ENCODE data around the gene RANBP3. TPM values are rescaled to one million over a fixed set of nuclear protein-coding genes. Genes with fewer than 3 reads are reported as not detected.
"Not testable (repeated sequence)": the region's sequence is repeated elsewhere in the genome, so short reads cannot be mapped to it uniquely, and the experiment has no call there.

The RANBP3 gene
- total RNA-seq, 1 experiment from 2014 or later = 74.8 TPM

DNA sequence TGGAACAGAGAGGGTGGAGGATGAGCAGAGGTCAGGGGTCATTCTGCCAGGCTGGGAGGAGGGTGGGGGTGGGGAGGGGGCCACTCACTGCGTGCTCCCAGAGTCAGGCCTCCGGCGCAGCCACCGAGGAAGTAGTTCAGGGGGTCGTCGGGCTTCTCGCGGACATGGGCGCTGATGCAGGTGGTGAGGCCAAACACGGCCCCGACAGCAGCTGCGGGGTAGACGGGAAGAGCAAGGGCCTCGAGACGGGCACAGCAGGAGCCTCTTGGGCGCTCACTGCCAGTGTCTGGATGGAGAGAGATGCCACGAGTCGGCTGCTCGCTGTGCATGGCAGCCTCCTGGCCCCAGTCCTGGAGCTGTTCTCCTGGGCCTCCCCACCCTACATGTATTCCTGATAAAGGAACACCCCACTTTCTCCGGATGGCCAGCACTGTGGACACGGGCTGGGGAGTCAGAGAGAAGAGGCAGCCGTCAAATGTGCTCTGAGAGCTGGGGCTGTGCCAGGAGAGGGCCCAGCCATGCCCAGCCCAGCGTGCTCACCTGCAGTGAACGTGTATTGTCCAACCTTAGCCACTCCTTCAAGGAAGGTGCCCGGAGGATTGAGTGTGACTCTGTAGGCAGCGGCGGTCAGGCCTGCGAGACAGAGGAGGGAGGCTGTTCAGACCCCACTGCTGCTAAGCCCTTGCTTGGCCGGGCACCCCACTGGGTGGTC lies 81.4 kb downstream of the RANBP3 start:
- Histone ChIP-seq H3K27me3 (no peaks in the 10 kb centered on the region), H3K27ac (no peak overlapping the region), H3K9me3 (replicated peaks) (no peaks in the 10 kb centered on the region), H3K4me3 (no peak overlapping the region), H3K36me3 (peaks cover 11% of the 10 kb centered on the region), H3K4me1 (peaks cover 33% of the 10 kb centered on the region)
- DNase-seq = no peak

DNA sequence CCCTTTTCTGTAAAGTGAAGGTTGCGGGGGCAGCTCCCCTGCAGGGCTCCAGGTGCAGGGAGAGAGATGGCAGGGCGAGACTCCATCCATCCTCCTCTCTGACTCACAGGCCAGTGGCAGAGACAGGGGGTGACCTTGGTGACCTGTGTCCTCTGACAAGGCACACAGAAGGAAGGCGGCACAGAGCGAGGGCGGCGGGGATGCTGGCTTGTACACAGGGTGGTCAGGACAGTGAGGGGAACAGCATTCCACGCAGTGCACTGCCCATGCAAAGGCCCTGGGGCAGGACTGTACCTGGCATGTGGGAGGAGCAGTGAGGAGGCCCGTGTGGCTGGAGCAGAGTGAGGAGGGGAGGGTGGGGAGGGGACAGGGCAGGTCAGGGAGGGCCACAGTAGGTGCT lies 82.0 kb downstream of the RANBP3 start:
- DNase-seq = no peak
- no peaks in the 10 kb centered on the region for H3K9me3 ChIP-seq (replicated peaks)
- no peak overlapping the region for H3K4me3 ChIP-seq
- H3K27ac ChIP-seq = no peak overlapping the region
- peaks cover 37% of the 10 kb centered on the region for H3K4me1 ChIP-seq
- H3K36me3 ChIP-seq = peaks cover 11% of the 10 kb centered on the region
- H3K27me3 ChIP-seq = no peaks in the 10 kb centered on the region

DNA sequence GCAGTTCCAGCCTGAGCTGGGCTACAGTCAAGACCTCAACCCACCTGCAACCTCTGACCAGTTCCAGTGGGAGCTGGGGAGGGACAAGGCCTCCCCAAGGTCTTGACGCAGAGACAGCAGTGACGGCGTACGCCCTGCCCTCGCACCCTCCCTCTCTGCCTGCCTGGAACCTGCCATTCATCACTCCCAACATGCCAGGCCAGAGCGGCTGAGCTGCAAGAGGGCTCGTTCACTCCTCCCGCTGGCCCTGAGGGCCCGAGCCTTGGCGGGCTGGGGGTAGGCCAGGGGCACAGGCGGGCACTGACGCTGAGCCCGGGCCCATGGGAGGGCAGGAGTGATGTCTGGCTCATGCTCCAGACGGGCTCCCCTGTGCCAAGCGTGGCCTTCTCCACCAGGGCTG lies 82.5 kb downstream of the RANBP3 start:
- Histone ChIP-seq H3K36me3 (peaks cover 11% of the 10 kb centered on the region), H3K27ac (no peak overlapping the region), H3K9me3 (replicated peaks) (no peaks in the 10 kb centered on the region), H3K4me3 (no peak overlapping the region), H3K4me1 (peaks cover 40% of the 10 kb centered on the region), H3K27me3 (no peaks in the 10 kb centered on the region)
- no peak for DNase-seq

DNA sequence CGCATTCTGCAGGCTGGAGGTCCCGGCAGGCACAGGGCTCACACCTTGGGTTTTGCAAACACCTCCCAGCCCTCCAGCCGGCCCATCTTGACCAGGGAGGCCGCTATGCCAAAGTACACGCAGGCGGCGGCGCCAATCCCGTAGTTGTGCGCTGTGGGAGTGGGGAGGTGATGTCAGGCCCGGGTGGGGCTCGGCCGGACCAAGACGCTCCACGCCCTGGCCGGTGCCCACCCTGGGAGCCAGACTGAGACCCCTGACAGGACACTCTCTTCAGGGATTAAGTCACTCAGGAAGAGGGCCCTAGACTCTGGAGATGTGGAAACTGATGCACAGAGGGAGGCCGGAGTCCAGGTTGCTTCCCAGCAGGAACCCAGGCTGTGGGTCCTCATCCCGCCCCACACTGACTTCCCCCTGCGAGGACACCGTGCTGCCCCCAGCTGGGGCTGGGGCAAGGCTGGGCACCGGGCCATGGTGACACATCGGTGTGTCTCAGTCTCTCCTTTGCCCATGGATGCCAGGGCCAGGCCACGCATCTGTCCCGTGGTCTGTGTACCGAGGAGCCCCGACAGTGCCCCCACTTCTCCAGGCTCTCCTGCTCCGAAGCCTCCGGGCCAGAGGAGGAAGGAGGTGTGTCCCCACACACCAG lies 83.1 kb downstream of the RANBP3 start:
- Histone ChIP-seq H3K4me3 (no peak overlapping the region), H3K36me3 (peaks cover 11% of the 10 kb centered on the region), H3K27me3 (no peaks in the 10 kb centered on the region), H3K27ac (no peak overlapping the region; the same call in 1 of the 2 replicates), H3K4me1 (peaks cover 40% of the 10 kb centered on the region), H3K9me3 (replicated peaks) (no peaks in the 10 kb centered on the region)
- no peak for DNase-seq

DNA sequence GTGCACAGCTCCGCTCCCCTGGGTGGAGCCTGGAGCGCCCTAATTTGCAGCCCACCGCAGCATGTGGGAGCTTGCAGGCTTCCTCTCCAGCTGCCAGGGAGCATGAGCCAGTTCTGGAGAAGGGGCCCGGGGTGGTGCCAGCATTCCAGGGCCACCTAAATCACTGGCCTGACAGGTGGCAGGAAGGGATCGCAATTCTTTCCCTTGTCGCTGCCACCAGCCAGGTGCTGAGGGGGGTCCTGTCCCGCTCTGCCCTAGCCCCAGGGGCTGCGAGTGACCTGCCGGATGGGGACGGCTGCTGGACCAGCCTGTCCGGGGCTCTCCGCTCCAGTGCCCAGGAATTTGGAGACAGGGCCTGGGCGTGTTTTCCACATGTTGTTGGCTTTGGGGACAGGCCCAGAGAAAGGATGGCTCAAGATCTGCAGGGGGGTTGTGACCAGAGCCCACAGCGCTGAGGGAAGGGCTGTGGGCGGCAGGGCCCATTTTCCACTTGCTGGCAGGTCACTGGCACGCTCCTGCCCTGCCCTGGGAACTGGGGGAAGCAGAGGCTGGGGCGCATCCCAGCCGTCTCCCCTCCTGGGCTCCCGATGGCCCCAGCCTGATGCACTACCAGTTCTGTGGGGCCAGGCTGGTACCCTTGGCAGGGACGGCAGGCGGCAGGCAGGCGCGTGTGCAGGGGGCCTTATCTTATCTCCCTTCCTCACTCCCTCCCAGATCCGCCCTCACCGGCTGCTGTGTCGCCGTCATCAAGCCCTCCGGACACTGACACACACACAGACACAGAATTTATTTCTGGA lies 83.8 kb downstream of the RANBP3 start:
- Histone ChIP-seq H3K9me3 (replicated peaks) (no peaks in the 10 kb centered on the region), H3K4me3 (no peak overlapping the region), H3K4me1 (peaks cover 44% of the 10 kb centered on the region), H3K36me3 (peaks cover 11% of the 10 kb centered on the region), H3K27ac (peak overlapping the region; percentile 31; the same call in 1 of the 2 replicates), H3K27me3 (no peaks in the 10 kb centered on the region)
- DNase-seq = peak; percentile 66 to 70

DNA sequence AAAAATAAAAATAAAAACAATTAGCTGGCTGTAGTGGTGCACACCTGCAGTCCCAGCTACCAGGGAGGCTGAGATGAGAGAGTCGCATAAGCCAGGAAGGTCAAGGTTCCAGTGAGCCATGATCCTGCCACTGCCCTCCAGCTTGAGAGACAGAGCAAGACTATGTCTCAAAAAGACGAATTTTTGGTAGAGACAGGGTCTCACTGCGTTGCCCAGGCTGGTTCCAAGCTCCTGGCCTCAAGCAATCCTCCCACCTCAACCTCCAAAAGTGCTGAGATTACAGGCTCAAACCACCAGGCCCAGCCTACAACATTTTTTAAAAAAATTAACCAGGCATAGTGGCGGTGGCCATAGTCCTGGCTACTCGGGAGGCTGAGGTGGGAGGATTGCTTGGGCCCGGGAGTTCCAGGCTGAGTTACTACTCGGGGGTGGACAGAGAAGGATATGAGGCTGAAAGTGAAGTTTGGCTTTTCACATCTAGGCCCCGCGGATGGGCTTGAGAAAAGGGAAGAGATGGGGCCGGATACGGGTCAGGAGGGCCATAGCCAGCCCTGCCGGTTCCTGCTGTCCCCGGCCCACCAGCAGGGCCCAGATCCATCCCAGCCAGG lies 84.5 kb downstream of the RANBP3 start:
- peaks cover 11% of the 10 kb centered on the region for H3K36me3 ChIP-seq
- no peak for DNase-seq
- peak overlapping the region; percentile 31; the same call in 1 of the 2 replicates for H3K27ac ChIP-seq
- H3K4me3 ChIP-seq = no peak overlapping the region
- H3K4me1 ChIP-seq = peaks cover 44% of the 10 kb centered on the region
- no peaks in the 10 kb centered on the region for H3K27me3 ChIP-seq
- H3K9me3 ChIP-seq (replicated peaks) = no peaks in the 10 kb centered on the region

DNA sequence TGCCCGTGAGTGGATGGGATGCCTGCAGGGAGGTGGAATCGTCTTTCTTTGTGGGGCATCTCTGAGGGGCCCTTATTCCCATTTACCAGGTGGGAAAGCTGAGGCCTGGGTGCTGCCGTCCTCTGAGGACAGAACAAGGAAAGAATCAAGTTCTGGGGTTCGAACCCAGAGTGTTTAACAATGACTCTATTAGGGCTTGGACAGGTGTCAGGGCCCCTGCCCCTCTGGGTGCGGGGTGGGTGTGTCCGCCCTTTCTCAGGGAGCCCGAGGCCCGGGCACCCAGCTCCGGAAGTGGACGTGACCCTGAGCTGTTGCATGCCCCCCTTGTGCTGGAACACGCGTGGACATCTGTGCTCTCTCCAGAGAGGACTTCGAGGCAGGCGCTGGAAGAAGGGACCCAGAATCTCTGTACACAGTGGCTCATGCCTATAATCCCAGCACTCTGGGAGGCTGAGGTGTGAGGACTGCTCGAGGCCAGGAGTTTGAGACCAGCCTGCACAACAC lies 85.1 kb downstream of the RANBP3 start:
- no peak for DNase-seq
- Histone ChIP-seq H3K36me3 (peaks cover 11% of the 10 kb centered on the region), H3K4me1 (peaks cover 44% of the 10 kb centered on the region), H3K27me3 (no peaks in the 10 kb centered on the region), H3K9me3 (replicated peaks) (no peaks in the 10 kb centered on the region), H3K4me3 (no peak overlapping the region), H3K27ac (no peak overlapping the region)

DNA sequence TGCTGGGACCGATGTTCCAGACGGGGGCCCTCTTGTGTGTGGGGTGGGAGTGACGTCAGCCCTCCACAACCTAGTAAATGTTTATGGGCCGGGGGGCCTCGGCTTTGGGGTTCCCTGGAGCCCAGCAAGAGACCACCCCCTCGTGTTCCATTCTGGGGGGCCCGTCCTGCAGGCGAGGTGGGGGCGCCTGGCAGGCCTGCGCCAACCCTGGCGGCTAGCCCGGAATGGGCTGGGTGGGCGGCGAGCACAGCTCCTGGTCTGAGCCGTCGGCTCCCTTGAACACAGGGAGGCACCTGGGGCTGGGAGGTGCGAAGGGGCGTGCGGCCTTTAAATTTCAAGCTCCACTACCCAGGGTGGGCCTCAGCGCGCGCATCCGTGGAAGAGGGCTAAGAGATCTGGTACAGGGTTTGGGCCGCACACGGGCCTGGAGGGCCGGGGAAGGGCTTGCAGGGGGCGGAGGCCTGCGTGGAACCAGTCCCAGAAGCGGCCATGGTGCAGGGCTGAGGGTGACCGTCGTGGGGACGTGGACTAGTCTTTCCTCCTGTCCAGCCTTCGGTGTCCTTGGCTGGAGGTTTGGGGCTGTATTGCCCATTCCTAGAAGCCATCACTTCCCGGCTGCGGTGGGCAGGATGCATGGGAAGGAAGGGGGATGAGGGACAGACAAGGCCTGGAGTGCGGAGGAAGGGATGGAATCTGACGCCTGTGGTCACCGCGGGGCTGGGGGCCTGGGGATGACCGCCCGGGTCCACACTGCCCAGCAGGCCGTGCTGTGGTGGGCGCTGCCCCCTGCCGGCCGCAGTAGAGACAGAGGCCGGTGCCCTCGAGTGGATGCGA lies 85.8 kb downstream of the RANBP3 start:
- H3K27me3 ChIP-seq = no peaks in the 10 kb centered on the region
- H3K9me3 ChIP-seq (replicated peaks) = no peaks in the 10 kb centered on the region
- peaks cover 44% of the 10 kb centered on the region for H3K4me1 ChIP-seq
- no peak overlapping the region for H3K4me3 ChIP-seq
- DNase-seq = peak; percentile 52 to 62
- H3K27ac ChIP-seq = no peak overlapping the region
- H3K36me3 ChIP-seq = peaks cover 11% of the 10 kb centered on the region

DNA sequence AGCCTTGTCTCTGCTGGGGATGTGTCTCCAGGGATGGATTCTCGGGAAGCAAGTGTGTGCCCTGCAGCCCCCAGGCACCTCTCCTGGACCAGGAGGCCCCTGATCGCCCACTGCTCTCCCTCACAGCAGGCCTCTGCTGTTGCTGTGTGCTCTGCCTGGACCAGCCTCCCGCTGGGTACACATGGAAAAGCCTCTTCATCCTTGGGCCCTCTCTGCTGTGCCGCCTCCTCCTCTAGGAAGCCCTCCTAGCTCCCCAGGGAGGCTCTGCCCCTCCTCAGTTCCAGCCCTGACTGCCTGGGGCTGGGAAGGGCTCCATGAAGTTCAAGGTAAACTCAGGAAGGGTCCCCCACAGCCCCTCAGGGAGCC lies 86.4 kb downstream of the RANBP3 start:
- Histone ChIP-seq H3K4me3 (no peak overlapping the region), H3K27me3 (no peaks in the 10 kb centered on the region), H3K36me3 (peaks cover 10% of the 10 kb centered on the region), H3K9me3 (replicated peaks) (no peaks in the 10 kb centered on the region), H3K4me1 (peaks cover 44% of the 10 kb centered on the region), H3K27ac (no peak overlapping the region)
- peak; percentile 23 to 44 for DNase-seq

DNA sequence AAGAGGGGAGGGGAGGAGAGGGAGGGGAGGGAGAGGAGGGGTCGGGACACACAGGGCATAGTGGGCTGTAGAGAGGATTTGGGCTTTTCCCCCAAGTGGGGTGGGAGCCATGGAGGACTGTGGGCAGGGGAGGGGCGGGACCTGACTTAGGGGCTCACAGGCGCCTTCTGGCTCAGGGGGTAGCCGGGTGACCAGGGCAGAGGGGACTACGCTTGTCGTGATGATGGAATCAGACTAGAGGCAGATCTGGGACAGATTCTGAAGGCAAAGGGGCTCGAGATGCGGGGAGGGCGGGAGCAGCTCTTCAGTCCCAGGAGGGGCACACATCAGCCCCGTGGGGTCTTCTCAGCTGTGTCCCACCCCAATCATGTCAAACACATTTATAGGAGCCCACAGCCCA lies 87.8 kb downstream of the RANBP3 start:
- Histone ChIP-seq H3K36me3 (no peaks in the 10 kb centered on the region; the same call in 1 of the 2 replicates), H3K4me3 (0 out of 2 replicates have a peak overlapping the region, but pooled peaks have one; percentile 14), H3K27ac (no peak overlapping the region; the same call in 1 of the 2 replicates), H3K9me3 (replicated peaks) (no peaks in the 10 kb centered on the region), H3K4me1 (peaks cover 44% of the 10 kb centered on the region), H3K27me3 (no peaks in the 10 kb centered on the region)
- DNase-seq = peak; percentile 33 to 41

DNA sequence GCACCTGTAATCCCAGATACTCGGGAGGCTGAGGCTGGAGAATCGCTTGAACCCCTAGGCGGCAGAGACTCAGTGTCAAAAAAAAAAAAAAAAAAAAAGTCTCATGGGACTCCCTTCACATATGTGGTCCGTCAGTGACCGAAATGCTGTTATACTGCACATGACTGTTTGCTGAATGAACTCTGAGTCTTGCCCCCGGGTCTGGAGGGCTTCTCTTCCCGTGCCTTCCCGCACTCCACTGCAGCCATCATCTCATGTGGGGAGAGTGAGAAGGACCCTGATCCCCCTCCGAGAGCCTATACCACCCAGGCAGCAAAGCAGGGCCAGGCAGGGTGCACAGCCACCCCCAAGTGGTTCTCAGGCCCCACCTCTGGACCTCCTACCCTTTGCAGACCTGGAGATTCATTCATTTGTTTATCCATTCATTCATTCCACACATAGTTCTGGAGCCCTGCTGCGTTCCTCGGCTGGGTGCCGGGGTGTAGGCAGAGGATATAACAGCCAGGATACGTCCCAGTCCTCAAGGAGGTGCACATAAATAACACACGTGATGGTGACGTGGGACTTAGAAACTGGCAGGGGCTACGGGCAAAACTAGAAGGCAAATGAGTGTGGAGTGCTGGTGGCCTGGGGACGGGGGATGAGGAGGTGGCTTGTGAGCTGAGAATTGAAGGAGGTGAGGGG lies 88.5 kb downstream of the RANBP3 start:
- no peaks in the 10 kb centered on the region for H3K9me3 ChIP-seq (replicated peaks)
- no peak overlapping the region for H3K27ac ChIP-seq
- peak; percentile 35 to 58 for DNase-seq
- H3K36me3 ChIP-seq = no peaks in the 10 kb centered on the region
- H3K4me3 ChIP-seq = no peak overlapping the region
- H3K4me1 ChIP-seq = peaks cover 38% of the 10 kb centered on the region
- H3K27me3 ChIP-seq = no peaks in the 10 kb centered on the region

DNA sequence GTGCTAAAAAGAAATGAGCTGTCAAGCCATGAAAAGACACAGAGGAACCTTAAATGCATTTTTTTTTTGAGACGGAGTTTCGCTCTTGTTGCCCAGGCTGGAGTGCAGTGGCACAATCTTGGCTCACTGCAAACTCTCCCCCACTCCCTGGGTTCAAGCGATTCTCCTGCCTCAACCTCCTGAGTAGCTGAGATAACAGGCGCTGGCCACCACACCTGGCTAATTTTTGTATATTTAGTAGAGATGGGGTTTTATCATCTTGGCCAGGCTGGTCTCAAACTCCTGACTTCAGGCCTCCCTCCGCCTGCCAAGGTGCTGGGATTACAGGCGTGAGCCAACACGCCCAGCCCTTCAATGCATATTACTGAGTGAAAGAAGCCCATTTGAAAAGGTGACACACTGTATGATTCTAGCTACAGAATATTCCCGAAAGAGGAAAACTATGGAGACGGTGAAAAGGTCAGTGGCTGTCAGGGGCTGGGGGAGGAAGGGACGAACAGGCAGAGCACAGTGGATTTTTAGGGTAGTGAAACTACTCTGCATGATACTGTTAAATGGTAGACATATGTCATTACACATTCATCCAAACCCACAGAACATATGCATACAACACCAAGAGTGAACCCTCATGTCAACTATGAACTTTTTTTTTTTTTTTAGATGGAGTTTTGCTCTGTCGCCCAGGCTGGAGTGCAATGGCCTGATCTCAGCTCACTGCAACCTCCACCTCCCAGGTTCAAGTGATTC lies 93.7 kb downstream of the RANBP3 start:
- not testable (repeated sequence) for H3K27ac ChIP-seq; H3K4me3 ChIP-seq; H3K36me3 ChIP-seq; H3K9me3 ChIP-seq (replicated peaks); H3K27me3 ChIP-seq; DNase-seq
- H3K4me1 ChIP-seq = peaks cover 23% of the 10 kb centered on the region

Data from SJCRH30 (cell line).